ENCODE measurements around the gene ZNF775.

ZNF775 gene

DNA sequence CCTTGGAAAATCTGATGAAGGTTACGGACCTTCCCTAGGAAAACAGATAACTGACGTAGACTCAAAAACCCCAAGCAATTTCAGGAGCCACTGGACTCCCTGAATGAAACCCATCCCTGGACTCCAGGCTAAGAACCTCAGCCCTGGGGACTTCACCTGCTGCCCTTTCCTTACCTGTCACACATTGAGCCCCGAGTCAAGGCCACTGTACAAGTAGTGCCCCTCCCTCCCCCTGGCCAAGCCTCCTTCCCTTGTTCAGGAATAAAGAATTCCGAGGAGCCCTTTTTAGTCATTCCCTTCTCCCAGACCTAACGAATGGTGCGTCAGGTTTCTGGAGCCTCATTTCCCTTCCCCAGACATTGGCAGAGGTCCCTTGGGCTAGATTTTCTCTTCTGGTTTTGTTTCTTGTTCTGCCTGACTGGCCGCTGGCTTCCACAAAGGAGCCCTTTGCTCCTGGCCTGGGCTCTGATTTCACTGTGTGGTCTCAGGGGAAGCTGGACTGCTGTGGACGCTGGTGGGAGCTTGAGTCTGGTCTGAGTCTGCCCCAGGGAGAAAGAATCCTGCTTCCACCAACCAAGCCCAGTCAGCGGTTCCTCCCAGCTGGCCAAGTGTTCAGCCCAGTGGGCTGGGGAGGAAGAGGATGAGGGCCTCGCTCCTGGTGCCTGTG, 31.7 kb downstream of the ZNF775 start:
- peaks cover 9% of the 10 kb centered on the region for H3K4me1 ChIP-seq (ENCODE audit: control insufficient read depth, insufficient read depth, low read length)
- H3K9ac ChIP-seq (ENCODE audit: low read length): no peak overlapping the region
- H3K27ac ChIP-seq (ENCODE audit: low read depth, low read length): peak overlapping the region; percentile 12

DNA sequence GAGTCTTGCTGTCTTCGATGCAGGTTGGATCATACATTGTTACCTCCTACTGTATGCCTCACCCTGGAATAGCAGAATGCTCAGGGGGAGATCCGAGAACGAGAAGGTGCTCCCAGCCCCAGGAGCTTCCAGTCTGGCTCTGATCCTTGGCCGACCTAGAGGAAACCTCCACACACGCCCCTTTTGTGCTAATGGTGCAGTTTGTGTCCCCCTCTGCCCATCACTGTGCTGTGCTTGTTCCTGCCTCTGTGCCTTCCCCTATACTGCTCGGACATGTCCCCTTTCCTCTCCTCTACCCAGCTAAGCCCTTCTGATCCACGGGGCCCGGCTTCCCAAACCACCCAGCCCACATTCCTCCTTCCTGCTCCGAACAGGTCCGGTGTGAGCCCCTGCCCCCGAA, 32.5 kb downstream of the ZNF775 start:
- no peaks in the 10 kb centered on the region for H3K27me3 ChIP-seq (ENCODE audit: control insufficient read depth, insufficient read depth, low read length)
- no peaks in the 10 kb centered on the region for H3K36me3 ChIP-seq (ENCODE audit: control insufficient read depth, insufficient read depth, low read length)
- H3K4me1 ChIP-seq (ENCODE audit: control insufficient read depth, insufficient read depth, low read length): peaks cover 1% of the 10 kb centered on the region
- no peak overlapping the region for H3K27ac ChIP-seq (ENCODE audit: low read depth, low read length)
- no peak overlapping the region for H3K9ac ChIP-seq (ENCODE audit: low read length)
- no peak overlapping the region for H3K4me3 ChIP-seq (ENCODE audit: low read length)

More for the DNA sequence above, 31.7 kb downstream of the ZNF775 start:
- H3K36me3 ChIP-seq (ENCODE audit: control insufficient read depth, insufficient read depth, low read length): no peaks in the 10 kb centered on the region
- no peaks in the 10 kb centered on the region for H3K27me3 ChIP-seq (ENCODE audit: control insufficient read depth, insufficient read depth, low read length)
- H3K4me3 ChIP-seq (ENCODE audit: low read length): no peak overlapping the region

DNA sequence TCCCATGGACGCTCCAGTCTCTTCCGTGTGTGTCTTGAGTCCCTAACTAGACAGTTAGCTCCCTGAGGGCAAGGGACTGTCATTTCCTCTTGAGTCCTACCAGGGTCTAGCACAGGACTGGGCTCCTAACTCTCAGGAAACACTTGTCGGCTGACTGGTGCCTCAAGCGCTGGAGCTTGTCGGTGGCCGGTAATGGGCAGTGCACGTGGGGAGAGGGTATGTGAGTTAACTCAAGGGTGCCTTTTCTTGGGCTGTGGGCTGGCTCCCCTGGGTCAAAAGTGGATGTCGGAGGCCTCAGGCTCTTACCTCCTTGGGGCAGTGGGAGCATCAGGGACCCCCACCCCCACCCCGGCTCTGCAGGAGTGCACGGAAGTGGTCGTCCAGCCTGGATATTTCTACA, 32.9 kb downstream of the ZNF775 start:
- Histone ChIP-seq H3K4me3 (ENCODE audit: low read length) (no peak overlapping the region), H3K27ac (ENCODE audit: low read depth, low read length) (no peak overlapping the region), H3K4me1 (ENCODE audit: control insufficient read depth, insufficient read depth, low read length) (no peaks in the 10 kb centered on the region), H3K36me3 (ENCODE audit: control insufficient read depth, insufficient read depth, low read length) (no peaks in the 10 kb centered on the region), H3K27me3 (ENCODE audit: control insufficient read depth, insufficient read depth, low read length) (no peaks in the 10 kb centered on the region), H3K9ac (ENCODE audit: low read length) (no peak overlapping the region)

DNA sequence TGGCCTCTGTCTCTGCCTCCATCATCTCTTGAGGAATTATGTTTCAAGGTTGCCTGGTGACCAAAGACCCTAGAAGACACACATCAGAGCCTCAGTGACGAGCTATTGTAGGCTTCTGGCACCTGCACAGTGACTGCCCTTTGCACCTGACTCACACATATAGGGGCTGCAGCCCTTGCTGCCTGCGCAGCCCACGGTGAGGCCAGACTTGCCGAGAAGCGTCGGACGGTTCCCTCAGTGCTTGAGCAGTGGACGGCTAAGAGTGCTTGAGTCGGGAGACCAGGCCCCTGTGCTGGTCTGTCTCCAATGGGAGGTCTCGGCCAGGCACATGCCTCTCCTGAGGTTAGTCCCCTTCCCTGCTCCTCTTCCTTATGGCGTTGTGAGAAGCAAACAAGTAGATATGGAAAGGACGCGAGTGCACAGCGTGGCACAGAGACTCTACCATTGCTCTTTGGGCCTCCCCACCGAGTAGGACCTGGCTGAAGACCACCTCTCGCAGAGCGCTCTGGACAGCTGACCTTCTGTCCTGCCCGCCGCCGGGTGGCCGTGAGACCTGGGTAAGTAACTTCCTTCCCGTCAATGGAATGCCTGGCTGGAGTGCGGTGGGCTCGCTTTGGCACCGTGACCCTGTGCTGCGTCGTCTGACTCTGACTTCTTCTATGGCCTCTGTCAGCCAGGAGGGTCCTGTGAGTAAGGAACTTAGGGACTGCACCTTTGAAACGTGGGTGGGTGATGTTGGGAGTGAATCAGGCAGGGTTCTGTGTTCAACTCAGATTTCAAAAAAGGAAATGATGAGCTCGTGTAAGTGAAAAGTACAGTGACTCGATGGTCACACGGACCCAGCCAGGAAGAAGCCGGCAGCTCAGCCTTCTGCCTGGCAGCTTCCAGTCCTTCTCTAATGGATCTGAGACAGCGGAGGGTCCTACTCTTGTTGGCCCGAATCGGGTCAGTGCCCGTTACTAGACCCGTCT, 33.7 kb downstream of the ZNF775 start:
- H3K27me3 ChIP-seq (ENCODE audit: control insufficient read depth, insufficient read depth, low read length): no peaks in the 10 kb centered on the region
- no peak overlapping the region for H3K9ac ChIP-seq (ENCODE audit: low read length)
- no peaks in the 10 kb centered on the region for H3K36me3 ChIP-seq (ENCODE audit: control insufficient read depth, insufficient read depth, low read length)
- H3K4me3 ChIP-seq (ENCODE audit: low read length): no peak overlapping the region
- no peaks in the 10 kb centered on the region for H3K4me1 ChIP-seq (ENCODE audit: control insufficient read depth, insufficient read depth, low read length)
- H3K27ac ChIP-seq (ENCODE audit: low read depth, low read length): no peak overlapping the region

DNA sequence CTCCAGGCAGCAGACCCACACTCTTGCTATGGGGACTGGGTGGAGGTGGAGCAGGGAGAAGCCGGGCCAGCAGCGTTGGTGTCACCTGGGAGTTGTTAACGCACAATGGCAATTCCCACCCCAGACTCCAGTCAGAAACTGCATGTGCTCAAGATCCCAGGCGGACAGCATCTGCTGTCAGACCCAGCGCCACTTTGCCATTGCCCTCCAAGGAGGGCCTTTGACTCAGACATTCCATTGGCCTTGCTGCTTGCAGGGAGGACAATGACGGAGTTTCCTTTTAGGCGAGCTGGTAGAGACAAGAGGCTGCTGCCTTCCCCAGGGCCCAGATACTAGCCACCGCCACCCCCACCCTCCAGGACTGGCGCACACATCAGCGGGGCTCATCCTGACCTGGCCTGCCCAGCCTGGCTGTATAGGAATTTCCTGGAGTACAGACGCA, 34.5 kb downstream of the ZNF775 start:
- H3K4me3 ChIP-seq (ENCODE audit: low read length): no peak overlapping the region
- no peaks in the 10 kb centered on the region for H3K27me3 ChIP-seq (ENCODE audit: control insufficient read depth, insufficient read depth, low read length)

DNA sequence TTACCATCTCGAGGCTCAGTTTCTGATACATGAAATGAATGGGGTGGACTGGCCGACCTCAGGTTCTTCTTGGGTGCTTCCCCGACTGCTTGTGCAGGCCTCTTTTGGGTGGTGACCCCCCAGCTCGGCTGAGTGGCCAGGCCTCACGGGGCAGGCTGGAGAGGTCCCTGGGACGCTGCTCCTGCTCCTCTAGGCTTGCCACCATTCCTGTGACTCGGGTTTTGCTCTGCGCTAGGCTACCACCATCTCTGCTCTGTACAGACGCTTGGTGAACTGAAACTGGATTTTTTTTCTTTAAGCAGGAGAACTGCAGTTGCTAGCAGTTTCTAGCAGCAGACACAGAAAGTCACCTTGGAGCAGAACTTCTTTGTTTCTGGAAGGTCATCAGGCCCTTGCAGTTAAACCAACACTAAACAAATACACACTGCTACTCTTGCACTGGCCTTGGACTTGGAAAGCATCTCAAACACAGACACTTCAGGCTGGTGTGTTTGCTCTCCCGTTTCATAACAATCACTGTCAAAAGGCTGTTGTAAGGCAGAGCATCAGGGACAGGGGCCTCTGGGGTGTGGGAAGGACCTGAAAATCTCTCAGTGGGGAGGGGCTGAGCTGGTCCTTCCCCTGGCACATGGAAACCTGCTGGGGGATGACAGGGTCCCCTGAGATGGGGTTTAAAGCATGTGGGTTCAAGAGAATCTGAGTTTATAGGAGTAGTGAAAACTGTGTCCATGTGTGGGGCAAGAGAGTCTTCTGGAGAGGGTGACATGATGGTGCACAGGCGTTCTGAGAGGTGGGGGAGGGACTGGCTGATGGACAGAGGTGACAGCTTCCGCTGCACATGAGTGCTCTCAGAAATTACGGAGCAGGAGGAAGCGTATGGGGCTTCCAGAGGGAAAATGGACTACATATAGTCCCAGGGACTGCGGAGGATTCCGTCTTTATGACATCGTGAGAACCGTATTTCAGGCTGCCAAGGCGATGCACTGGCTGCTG, 36.3 kb downstream of the ZNF775 start:
- no peaks in the 10 kb centered on the region for H3K27me3 ChIP-seq (ENCODE audit: control insufficient read depth, insufficient read depth, low read length)
- H3K9ac ChIP-seq (ENCODE audit: low read length): no peak overlapping the region
- no peaks in the 10 kb centered on the region for H3K36me3 ChIP-seq (ENCODE audit: control insufficient read depth, insufficient read depth, low read length)
- no peak overlapping the region for H3K4me3 ChIP-seq (ENCODE audit: low read length)
- no peaks in the 10 kb centered on the region for H3K4me1 ChIP-seq (ENCODE audit: control insufficient read depth, insufficient read depth, low read length)
- H3K27ac ChIP-seq (ENCODE audit: low read depth, low read length): no peak overlapping the region

More for the DNA sequence above, 34.5 kb downstream of the ZNF775 start:
- no peaks in the 10 kb centered on the region for H3K36me3 ChIP-seq (ENCODE audit: control insufficient read depth, insufficient read depth, low read length)
- H3K9ac ChIP-seq (ENCODE audit: low read length): no peak overlapping the region
- H3K27ac ChIP-seq (ENCODE audit: low read depth, low read length): no peak overlapping the region
- H3K4me1 ChIP-seq (ENCODE audit: control insufficient read depth, insufficient read depth, low read length): no peaks in the 10 kb centered on the region

DNA sequence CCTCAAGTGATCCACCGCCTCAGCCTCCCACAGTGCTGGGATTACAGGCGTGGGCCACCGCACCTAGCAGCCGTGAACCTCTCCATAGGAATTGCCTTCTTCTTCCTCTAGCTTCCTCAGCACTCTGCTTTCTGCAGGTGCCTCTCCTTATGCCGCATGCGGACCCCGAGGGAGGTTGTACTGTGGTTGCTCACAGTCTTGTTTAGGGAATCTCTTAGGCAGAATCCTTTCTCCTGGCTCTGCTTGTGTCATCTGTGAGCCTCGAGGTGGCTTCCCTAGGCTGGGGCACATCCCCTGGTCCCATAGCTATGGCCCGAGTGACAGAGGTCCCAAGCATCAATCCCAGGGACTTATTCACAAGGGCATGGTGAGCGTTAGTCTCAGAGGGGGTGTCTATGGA, 38.1 kb downstream of the ZNF775 start:
- Histone ChIP-seq H3K36me3 (ENCODE audit: control insufficient read depth, insufficient read depth, low read length) (no peaks in the 10 kb centered on the region), H3K27ac (ENCODE audit: low read depth, low read length) (no peak overlapping the region), H3K4me3 (ENCODE audit: low read length) (no peak overlapping the region), H3K9ac (ENCODE audit: low read length) (no peak overlapping the region), H3K27me3 (ENCODE audit: control insufficient read depth, insufficient read depth, low read length) (no peaks in the 10 kb centered on the region), H3K4me1 (ENCODE audit: control insufficient read depth, insufficient read depth, low read length) (no peaks in the 10 kb centered on the region)

DNA sequence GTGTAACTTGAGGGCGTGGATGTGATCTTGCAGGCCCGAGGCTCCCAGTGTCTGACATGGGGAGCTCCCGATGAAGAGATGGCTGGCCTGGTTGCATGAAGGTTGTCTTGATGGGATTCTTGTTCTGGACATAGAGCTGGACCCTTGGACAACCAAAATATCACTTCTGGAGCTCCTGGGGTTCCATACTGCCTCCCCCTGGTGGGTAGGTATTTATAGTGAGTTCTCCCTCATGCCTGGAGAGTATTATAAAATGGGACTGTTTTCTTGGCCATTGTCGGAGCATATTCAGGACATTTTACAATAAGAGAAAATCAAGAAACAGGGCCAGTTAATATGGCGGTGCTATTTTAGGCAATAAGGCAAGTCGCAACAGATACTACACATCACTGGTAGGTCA, 38.7 kb downstream of the ZNF775 start:
- Histone ChIP-seq H3K27ac (ENCODE audit: low read depth, low read length) (no peak overlapping the region), H3K27me3 (ENCODE audit: control insufficient read depth, insufficient read depth, low read length) (no peaks in the 10 kb centered on the region), H3K36me3 (ENCODE audit: control insufficient read depth, insufficient read depth, low read length) (no peaks in the 10 kb centered on the region), H3K4me3 (ENCODE audit: low read length) (no peak overlapping the region), H3K4me1 (ENCODE audit: control insufficient read depth, insufficient read depth, low read length) (no peaks in the 10 kb centered on the region), H3K9ac (ENCODE audit: low read length) (no peak overlapping the region)

DNA sequence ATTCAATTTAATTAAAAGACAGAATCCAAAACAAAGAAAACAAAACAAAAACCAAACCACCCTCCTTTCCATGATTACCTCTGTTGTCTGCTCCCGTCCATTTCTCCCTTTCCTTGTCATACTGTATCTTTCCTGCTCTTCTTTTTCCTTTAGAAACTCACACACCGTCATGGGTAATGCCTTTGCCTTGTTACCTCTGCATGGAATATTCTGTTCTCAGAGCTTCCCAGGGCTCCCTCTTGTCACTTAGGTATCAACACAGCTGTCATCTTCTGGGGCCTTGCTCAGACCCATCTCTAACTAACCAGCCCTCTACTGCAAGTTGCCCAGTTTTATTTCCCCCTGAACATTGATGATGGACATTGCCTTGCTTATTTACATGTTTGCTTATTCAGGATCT, 41.1 kb downstream of the ZNF775 start:
- H3K27me3 ChIP-seq (ENCODE audit: control insufficient read depth, insufficient read depth, low read length): no peaks in the 10 kb centered on the region
- no peaks in the 10 kb centered on the region for H3K4me1 ChIP-seq (ENCODE audit: control insufficient read depth, insufficient read depth, low read length)
- no peak overlapping the region for H3K9ac ChIP-seq (ENCODE audit: low read length)
- H3K36me3 ChIP-seq (ENCODE audit: control insufficient read depth, insufficient read depth, low read length): no peaks in the 10 kb centered on the region
- H3K27ac ChIP-seq (ENCODE audit: low read depth, low read length): no peak overlapping the region
- no peak overlapping the region for H3K4me3 ChIP-seq (ENCODE audit: low read length)

DNA sequence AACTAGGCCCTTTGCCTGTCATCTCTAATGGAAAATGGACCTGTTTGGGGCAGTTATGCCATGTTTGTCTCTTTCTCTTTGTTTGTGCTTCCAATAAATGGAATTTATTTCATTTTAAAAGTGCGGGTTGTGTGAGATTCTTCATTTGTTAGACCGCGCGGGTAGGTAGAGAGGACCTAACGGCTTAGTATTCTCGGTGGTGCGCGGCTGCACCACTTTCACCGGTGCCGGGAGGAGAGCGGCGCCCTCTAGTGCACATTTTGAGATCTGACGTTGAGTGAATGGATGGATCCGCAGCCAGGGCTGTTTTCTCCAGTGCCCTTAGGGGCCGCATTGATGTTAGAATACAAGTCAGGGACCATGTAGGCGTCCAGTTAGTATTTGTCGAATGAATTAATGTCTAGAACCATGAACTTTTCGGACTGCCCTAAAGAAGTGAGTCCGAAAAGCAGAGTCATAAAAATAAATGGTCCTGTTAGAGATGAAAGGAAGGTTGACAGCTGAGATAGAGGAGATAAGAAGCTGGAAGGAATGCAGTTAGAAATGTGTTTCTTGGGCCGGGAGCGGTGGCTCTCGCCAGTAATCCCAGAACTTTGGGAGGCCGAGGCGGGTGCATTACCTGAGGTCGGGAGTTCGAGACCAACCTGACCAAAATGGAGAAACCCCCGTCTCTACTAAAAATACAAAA, 42.0 kb downstream of the ZNF775 start:
- H3K4me1 ChIP-seq (ENCODE audit: control insufficient read depth, insufficient read depth, low read length): no peaks in the 10 kb centered on the region
- H3K36me3 ChIP-seq (ENCODE audit: control insufficient read depth, insufficient read depth, low read length): no peaks in the 10 kb centered on the region
- H3K27ac ChIP-seq (ENCODE audit: low read depth, low read length): no peak overlapping the region
- no peak overlapping the region for H3K9ac ChIP-seq (ENCODE audit: low read length)
- no peaks in the 10 kb centered on the region for H3K27me3 ChIP-seq (ENCODE audit: control insufficient read depth, insufficient read depth, low read length)
- H3K4me3 ChIP-seq (ENCODE audit: low read length): no peak overlapping the region

DNA sequence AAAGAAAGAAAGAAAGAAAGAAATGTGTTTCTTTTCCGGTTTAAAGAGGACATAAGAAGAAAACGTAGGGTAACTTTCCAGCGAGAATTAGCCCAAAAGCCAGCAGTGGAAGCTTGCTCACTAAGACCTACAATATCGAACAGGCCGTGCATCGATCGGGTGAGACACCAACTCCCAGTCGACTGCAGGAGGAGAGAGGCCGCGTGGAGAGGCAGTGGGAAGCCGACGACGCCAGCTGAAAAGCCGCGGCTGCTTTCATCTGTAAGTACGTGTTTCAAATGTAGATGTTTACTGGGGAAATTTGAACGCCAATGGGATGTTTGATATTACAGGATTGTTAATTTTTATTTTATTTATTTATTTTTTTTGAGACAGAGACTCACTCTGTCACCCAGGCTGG, 42.7 kb downstream of the ZNF775 start:
- no peak overlapping the region for H3K9ac ChIP-seq (ENCODE audit: low read length)
- H3K27me3 ChIP-seq (ENCODE audit: control insufficient read depth, insufficient read depth, low read length): no peaks in the 10 kb centered on the region

More for the DNA sequence above, 42.7 kb downstream of the ZNF775 start:
- no peaks in the 10 kb centered on the region for H3K36me3 ChIP-seq (ENCODE audit: control insufficient read depth, insufficient read depth, low read length)
- H3K4me1 ChIP-seq (ENCODE audit: control insufficient read depth, insufficient read depth, low read length): no peaks in the 10 kb centered on the region
- H3K4me3 ChIP-seq (ENCODE audit: low read length): no peak overlapping the region
- no peak overlapping the region for H3K27ac ChIP-seq (ENCODE audit: low read depth, low read length)
